ENCODE data around the gene BBS2. TPM values are rescaled to one million over a fixed set of nuclear protein-coding genes. Genes with fewer than 3 reads are reported as not detected.
A peak's percentile ranks its signal among the peaks of the same experiment; 100 is the strongest.

Gene BBS2
- total and polyA plus RNA-seq, 10 donors, result 22.9 to 70.3 (median 50.4) TPM

DNA sequence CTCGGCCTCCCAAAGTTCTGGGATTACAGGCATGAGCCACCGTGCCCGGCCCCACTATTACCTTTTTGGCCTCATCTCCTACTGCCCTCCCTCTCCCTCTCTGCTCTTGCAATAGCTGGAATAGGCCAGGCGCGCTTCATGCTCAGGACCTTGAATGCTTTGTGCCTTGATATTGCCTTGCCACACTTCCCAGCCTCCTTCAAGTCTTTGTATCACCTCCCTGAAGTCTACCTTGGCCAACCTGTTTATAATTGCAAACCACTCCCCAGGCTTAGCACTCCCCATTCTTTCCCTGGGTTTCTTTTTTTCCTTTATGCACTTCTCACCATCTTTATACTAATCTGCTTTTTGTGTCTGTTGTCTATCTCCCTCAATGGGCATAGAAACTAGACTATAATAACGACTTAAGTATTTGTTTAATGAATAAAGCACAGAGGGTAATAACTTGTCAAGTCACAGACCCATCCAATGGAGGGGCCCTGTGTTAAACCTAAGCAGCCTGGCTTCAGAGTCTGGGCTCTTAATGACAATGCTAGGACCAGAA lies 61.8 kb downstream of the BBS2 start:
- WGBS, 5 donors, result 92 to 100% (median 96%) methylated on average over 6 of the region's 6 CpGs
- no peak for TF ChIP-seq POLR2A (IDR thresholded peaks at IDR 0.05)
- no peak for TF ChIP-seq POLR2AphosphoS5 (IDR thresholded peaks at IDR 0.05)
- TF ChIP-seq, protein P1, sequence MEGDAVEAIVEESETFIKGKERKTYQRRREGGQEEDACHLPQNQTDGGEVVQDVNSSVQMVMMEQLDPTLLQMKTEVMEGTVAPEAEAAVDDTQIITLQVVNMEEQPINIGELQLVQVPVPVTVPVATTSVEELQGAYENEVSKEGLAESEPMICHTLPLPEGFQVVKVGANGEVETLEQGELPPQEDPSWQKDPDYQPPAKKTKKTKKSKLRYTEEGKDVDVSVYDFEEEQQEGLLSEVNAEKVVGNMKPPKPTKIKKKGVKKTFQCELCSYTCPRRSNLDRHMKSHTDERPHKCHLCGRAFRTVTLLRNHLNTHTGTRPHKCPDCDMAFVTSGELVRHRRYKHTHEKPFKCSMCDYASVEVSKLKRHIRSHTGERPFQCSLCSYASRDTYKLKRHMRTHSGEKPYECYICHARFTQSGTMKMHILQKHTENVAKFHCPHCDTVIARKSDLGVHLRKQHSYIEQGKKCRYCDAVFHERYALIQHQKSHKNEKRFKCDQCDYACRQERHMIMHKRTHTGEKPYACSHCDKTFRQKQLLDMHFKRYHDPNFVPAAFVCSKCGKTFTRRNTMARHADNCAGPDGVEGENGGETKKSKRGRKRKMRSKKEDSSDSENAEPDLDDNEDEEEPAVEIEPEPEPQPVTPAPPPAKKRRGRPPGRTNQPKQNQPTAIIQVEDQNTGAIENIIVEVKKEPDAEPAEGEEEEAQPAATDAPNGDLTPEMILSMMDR (IDR thresholded peaks at IDR 0.05 in 8 of 11, conservative IDR thresholded peaks at IDR 0.05 in 3 of 11), result no peak
- no peaks in the 10 kb centered on the region for H3K9me3 ChIP-seq
- DNase-seq, result no peak
- H3K36me3 ChIP-seq, result peaks cover 0 to 99% (median 61%) of the 10 kb centered on the region in 6 donors
- no peaks in the 10 kb centered on the region for H3K27me3 ChIP-seq (replicated peaks in 1 of 7)
- H3K4me1 ChIP-seq, result peaks cover 0 to 5% (median 3%) of the 10 kb centered on the region in 6 donors
- H3K4me3 ChIP-seq, result no peak overlapping the region
- intact Hi-C loops (cut with DNase I; ENCODE audit: low total_unique reads), result no loop called here
- H3K27ac ChIP-seq, result no peak overlapping the region

DNA sequence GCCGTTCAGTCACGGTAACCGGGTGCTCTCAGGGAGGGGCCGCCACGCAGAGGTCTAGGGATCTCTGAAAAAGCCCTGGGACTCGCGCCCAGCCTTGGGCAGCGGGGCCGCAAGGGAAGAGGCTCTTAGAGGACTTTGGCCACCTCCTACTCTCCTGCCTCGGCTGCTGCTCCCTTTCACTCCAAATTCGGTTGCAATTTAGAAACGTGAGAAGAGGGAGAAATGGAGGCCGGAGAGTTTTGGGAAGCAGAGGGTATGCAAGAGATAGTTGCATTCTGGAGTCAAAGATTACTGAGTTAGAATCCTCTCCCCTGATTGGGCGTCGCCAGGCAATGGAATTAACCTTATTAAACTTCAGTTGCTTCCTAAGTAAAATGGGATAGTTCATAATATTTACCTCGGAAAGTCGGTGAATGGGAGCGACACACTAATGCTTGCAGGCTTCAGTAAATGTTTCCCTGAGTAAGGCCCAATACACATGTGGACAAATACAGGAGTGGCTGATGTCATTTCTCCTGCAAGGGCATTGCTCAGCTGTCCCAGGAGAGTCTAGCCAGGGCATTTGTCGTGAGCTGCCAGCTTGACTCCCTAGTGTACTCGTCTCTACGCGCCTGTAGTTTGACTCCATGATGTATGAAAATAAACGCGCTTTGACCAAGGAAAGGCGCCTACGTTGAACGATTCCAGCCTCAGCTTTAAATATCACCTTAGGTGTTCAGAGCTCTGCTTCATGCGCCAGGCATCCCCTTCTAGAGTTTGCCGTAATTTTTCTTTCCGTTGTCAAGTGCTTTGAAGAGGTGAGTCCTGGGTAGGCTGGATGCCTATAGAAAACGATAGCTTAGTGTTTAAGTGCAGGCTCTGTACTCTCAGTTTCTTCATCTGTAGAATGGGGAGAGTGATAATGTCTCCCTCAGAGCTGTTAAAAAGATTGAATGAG lies 67.8 kb downstream of the BBS2 start:
- Histone ChIP-seq H3K27ac (peak overlapping the region; percentile 75 to 91 (median 86)), H3K27me3 (replicated peaks in 1 of 7) (no peaks in the 10 kb centered on the region), H3K9me3 (no peaks in the 10 kb centered on the region), H3K36me3 (peaks cover 0 to 47% (median 38%) of the 10 kb centered on the region in 6 donors), H3K4me1 (peaks cover 20 to 57% (median 49%) of the 10 kb centered on the region in 6 donors), H3K4me3 (peak overlapping the region; percentile 84 to 98 (median 90))
- DNase-seq, result no peak
- no peak for TF ChIP-seq POLR2AphosphoS5 (IDR thresholded peaks at IDR 0.05)
- TF ChIP-seq POLR2A (IDR thresholded peaks at IDR 0.05), result no peak
- TF ChIP-seq, protein P1 (IDR thresholded peaks at IDR 0.05 in 8 of 11, conservative IDR thresholded peaks at IDR 0.05 in 3 of 11), result no peak
- WGBS, 5 donors, result 7 to 15% (median 12%) methylated on average over 31 of the region's 31 CpGs
- intact Hi-C loops (cut with DNase I; ENCODE audit: low total_unique reads), result no loop called here

DNA sequence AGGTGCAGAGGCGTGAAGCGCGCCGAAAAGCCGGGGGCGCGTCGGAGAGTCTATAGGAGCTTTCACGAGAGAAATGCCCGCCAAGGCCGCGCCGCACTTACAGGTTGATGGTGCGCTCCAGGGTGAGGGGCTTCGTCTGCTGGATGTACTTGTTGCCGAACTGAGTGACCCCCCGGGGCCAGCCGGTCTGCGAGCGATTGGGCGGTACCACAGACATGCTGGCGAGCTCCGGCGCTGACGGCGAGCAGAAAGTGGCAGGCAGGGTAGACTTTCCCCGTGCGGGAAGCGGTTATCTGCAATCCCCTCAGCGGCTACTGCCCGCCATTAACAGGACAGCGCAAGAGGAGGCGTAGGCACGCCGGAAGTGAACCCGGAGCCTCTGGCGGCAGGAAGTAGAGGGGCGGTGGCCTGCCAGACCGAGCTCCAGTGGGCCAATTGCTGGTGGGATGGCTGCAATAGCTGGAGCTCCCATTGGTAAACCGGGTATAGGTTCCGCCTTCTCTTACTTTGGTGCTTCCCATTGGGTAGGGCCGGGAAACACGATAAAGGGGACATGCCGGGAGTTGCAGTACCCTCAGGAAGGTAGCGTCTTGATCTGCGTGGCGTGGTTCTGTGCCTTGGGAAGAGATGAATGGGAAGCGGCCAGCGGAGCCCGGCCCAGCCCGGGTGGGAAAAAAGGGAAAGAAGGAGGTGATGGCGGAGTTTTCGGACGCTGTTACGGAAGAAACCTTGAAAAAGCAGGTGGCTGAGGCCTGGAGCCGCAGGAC lies 68.7 kb downstream of the BBS2 start, which contains the start of the genes NUDT21 and OGFOD1:
Gene NUDT21, minus strand, starts transcription at position 347 of the 767 bp plus-strand sequence. Its CDS starts 130 bp downstream, at position 217.
Gene OGFOD1, plus strand, starts transcription at position 569 of the 767 bp plus-strand sequence. Its CDS starts 59 bp downstream, at position 628.
- TF ChIP-seq, protein P1 (IDR thresholded peaks at IDR 0.05 in 8 of 11, conservative IDR thresholded peaks at IDR 0.05 in 3 of 11), result peak in 7 of 11 experiments; percentile 10 to 58 (median 37)
- TF ChIP-seq POLR2AphosphoS5 (IDR thresholded peaks at IDR 0.05), result peak; percentile 86 to 93 (median 90)
- peak in 1 of 3 donors; percentile 37 for TF ChIP-seq POLR2A (IDR thresholded peaks at IDR 0.05)
- H3K9me3 ChIP-seq, result no peaks in the 10 kb centered on the region
- intact Hi-C loops (cut with DNase I; ENCODE audit: low total_unique reads), result no loop called here
- peaks cover 0 to 47% (median 39%) of the 10 kb centered on the region in 6 donors for H3K36me3 ChIP-seq
- DNase-seq, result peak; percentile 97
- peak within 1 kb of the TSS; percentile 84 to 98 (median 90) for H3K4me3 ChIP-seq
- no peaks in the 10 kb centered on the region for H3K27me3 ChIP-seq (replicated peaks in 1 of 7)
- H3K4me1 ChIP-seq, result peaks cover 20 to 62% (median 49%) of the 10 kb centered on the region in 6 donors
- peak within 1 kb of the TSS; percentile 75 to 91 (median 86) for H3K27ac ChIP-seq
- 0% methylated on average over 45 to 56 of the region's 56 CpGs for WGBS, 5 donors
